Heart right ventricle (tissue), 16 donors: ENCODE results near the gene GTF3C1. TPM values are rescaled to one million over a fixed set of nuclear protein-coding genes. Genes with fewer than 3 reads are reported as not detected.

ENCODE experiments used
- ATAC-seq, 8 donors: fragments of 200-7000 bp; cut with Tn5 transposase; one replicate each; pipeline ENCODE4 v1.9.1; 2020; ENCODE audit warnings: mild to moderate bottlenecking in 8 of 8, moderate library complexity in 8 of 8, moderate number of reproducible peaks in 1 of 8
- DNase-seq, 2 donors: peaks; one replicate each; pipeline ENCODE4 v3.0.0-alpha.2; 2020
- H3K27ac ChIP-seq, 10 donors: fragments of 200-600 bp; sonication (generic) in 2 of 10; one replicate each; pipeline versions ENCODE4 v1.5.0 to v1.8.0; 2020 to 2022; ENCODE audit warnings: mild to moderate bottlenecking in 3 of 10
- H3K27me3 ChIP-seq, 7 donors: fragments of 200-600 bp; one replicate each; pipeline ENCODE4 v1.8.0; 2021 to 2022; ENCODE audit warnings: mild to moderate bottlenecking in 2 of 7
- H3K36me3 ChIP-seq, 9 donors: fragments of 200-600 bp; sonication (generic) in 1 of 9; one replicate each; pipeline versions ENCODE4 v1.5.0 to v1.8.0; 2020 to 2022; ENCODE audit warnings: mild to moderate bottlenecking in 2 of 9
- H3K4me1 ChIP-seq, 9 donors: fragments of 200-600 bp; sonication (generic) in 1 of 9; one replicate each; pipeline versions ENCODE4 v1.5.0 to v1.8.0; 2020 to 2022; ENCODE audit warnings: mild to moderate bottlenecking in 4 of 9
- H3K4me3 ChIP-seq, 10 donors: fragments of 200-600 bp; sonication (generic) in 2 of 10; one replicate each; pipeline versions ENCODE4 v1.5.0 to v1.8.0; 2020 to 2022; ENCODE audit warnings: mild to moderate bottlenecking in 7 of 10, moderate library complexity in 2 of 10
- H3K9me3 ChIP-seq, 11 donors: fragments of 200-600 bp in 10 of 11; sonication (generic) in 2 of 11; one replicate each; pipeline versions ENCODE4 v1.5.0 to v1.8.0; 2013 to 2022; ENCODE audit warnings: mild to moderate bottlenecking in 2 of 11, control low read depth in 1 of 11, moderate library complexity in 1 of 11
- CTCF ChIP-seq, 9 donors: fragments of 200-600 bp; sonication (generic) in 2 of 9; IDR thresholded peaks; one replicate each; pipeline versions ENCODE4 v1.5.0 to v1.8.0; 2021 to 2022; ENCODE audit warnings: antibody characterized with exemption in 9 of 9, mild to moderate bottlenecking in 5 of 9, moderate library complexity in 1 of 9
- WGBS, 2 donors: extraction: QIAGEN DNeasy Blood & Tissue Kit; methylation state at CpG; one replicate each; pipeline ENCODE4 v1.1.7; 2013; ENCODE audit warnings: inconsistent platforms in 1 of 2; 5-methylcytosine and 5-hydroxymethylcytosine counted together
- intact Hi-C, 10 donors: fragments of 100-400 bp; cut with DNase I; formaldehyde crosslinking; loops; one replicate each; pipeline versions ENCODE4 v1.11.1 to v1.14.2; 2022
- polyA plus RNA-seq, 2 donors: library from polyadenylated mRNA; stranded (reverse); fragments of 200-250 nt; gene quantifications; one replicate each; pipeline ENCODE4 v1.2.3, GENCODE V29; 2013
- total RNA-seq, 10 donors: library from RNA; stranded (reverse); fragmentation: NEBNext Ultra II Directional in 3 of 10; extraction: Animal tissue kit (Norgen Biotek cat#: 25700) in 3 of 10; gene quantifications; one replicate each; pipeline versions ENCODE4 v1.2.1 to v1.2.4, GENCODE V29; 2021 to 2023
- donor health status: Arrhythmogenic right ventricular cardiomyopathy.
- donor health status: ischemic (EF 13 %, LVEDD 7.1; RV severe dilation, severe dysfunction).
- donor health status: healthy with polysubstance abuse.
- donor health status: DM: no; HTN: yes; CAD: no.
- donor health status: DM: no; HTN: no; CAD: no.
- donor health status: ischemic (EF 25% LVEDD 6.9; RV normal size, moderate dysfunction).
- donor health status: ischemic (EF 25% LVEDD 5.7; RV mildly dilated, moderate dysfunction).
- donor health status: healthy.
- donor health status: DM: yes; HTN: yes; CAD: no.
- donor health status: Ischemic cardiomyopathy.
- donor health status: ischemic (EF 35%, LVEDD 5.7; RV mildly dilated, moderate dysfunction).
- donor health status: nonischemic (EF 11% LVEDD 7.7; RV severe dilation, severe dysfunction).
- donor health status: DM: yes; HTN: yes; CAD: no.
- donor health status: PGD.
- donor health status: ischemic (EF 29% LVEDD 5.4; RV normal size, mild dysfunction).
- donor health status: nonischemic (EF 23%, LVEDD 6.1; RV moderate dilation, normal function).

GTF3C1 gene
- total and polyA plus RNA-seq, 12 donors = 48.1 to 133 (median 62.8) TPM

- intact Hi-C loops = no loop called here
- 96% methylated on average over 11 of the region's 11 CpGs for WGBS, 2 donors
- H3K27me3 ChIP-seq = no peaks in the 10 kb centered on the region
- TF ChIP-seq CTCF (IDR thresholded peaks at IDR 0.05) = no peak
- H3K27ac ChIP-seq = no peak overlapping the region
- no peak for DNase-seq
- no peak overlapping the region for H3K4me3 ChIP-seq
- no peak for ATAC-seq
- H3K36me3 ChIP-seq = peaks cover 12 to 100% (median 98%) of the 10 kb centered on the region in 9 donors
- H3K4me1 ChIP-seq = no peaks in the 10 kb centered on the region
- H3K9me3 ChIP-seq = no peaks in the 10 kb centered on the region
These were observed 63.9 kb downstream of the GTF3C1 start for GRCh38 chr16:27485811-27486210.

GRCh38 chr16:27485126-27485525 lies 64.6 kb downstream of the GTF3C1 start:
- intact Hi-C loops = no loop called here
- TF ChIP-seq CTCF (IDR thresholded peaks at IDR 0.05) = no peak
- no peak for DNase-seq
- no peaks in the 10 kb centered on the region for H3K9me3 ChIP-seq
- 94 to 97% methylated on average over 9 of the region's 9 CpGs for WGBS, 2 donors
- H3K4me1 ChIP-seq = no peaks in the 10 kb centered on the region
- no peak overlapping the region for H3K4me3 ChIP-seq
- ATAC-seq = no peak
- H3K27ac ChIP-seq = no peak overlapping the region
- peaks cover 15 to 100% (median 98%) of the 10 kb centered on the region in 9 donors for H3K36me3 ChIP-seq
- no peaks in the 10 kb centered on the region for H3K27me3 ChIP-seq

GRCh38 chr16:27483624-27484023 lies 66.1 kb downstream of the GTF3C1 start:
- WGBS, 2 donors = 96 to 97% methylated on average over 5 of the region's 5 CpGs
- peak in 1 of 8 donors; percentile 12 for ATAC-seq
- Histone ChIP-seq H3K27me3 (no peaks in the 10 kb centered on the region), H3K9me3 (no peaks in the 10 kb centered on the region), H3K27ac (no peak overlapping the region), H3K4me1 (no peaks in the 10 kb centered on the region), H3K36me3 (peaks cover 10 to 100% (median 98%) of the 10 kb centered on the region in 9 donors), H3K4me3 (no peak overlapping the region)
- DNase-seq = no peak
- intact Hi-C loops = no loop called here
- TF ChIP-seq CTCF (IDR thresholded peaks at IDR 0.05) = no peak

GRCh38 chr16:27483088-27483437 lies 66.7 kb downstream of the GTF3C1 start:
- intact Hi-C loops = no loop called here
- whole genome bisulfite sequencing, 2 donors = 91 to 95% methylated on average over 5 of the region's 5 CpGs
- H3K27ac ChIP-seq = no peak overlapping the region
- ATAC-seq (no peak), DNase-seq (no peak)
- no peaks in the 10 kb centered on the region for H3K27me3 ChIP-seq
- no peak overlapping the region for H3K4me3 ChIP-seq
- no peak for TF ChIP-seq CTCF (IDR thresholded peaks at IDR 0.05)
- H3K4me1 ChIP-seq = no peaks in the 10 kb centered on the region
- H3K36me3 ChIP-seq = peaks cover 10 to 100% (median 98%) of the 10 kb centered on the region in 9 donors
- H3K9me3 ChIP-seq = no peaks in the 10 kb centered on the region
